ENCODE results near the gene DLG5. TPM values are rescaled to one million over a fixed set of nuclear protein-coding genes. Genes with fewer than 3 reads are reported as not detected.

DLG5 gene
- total RNA-seq, 3 donors from 2014 or later: 43.0 to 192 (median 138) TPM

DNA sequence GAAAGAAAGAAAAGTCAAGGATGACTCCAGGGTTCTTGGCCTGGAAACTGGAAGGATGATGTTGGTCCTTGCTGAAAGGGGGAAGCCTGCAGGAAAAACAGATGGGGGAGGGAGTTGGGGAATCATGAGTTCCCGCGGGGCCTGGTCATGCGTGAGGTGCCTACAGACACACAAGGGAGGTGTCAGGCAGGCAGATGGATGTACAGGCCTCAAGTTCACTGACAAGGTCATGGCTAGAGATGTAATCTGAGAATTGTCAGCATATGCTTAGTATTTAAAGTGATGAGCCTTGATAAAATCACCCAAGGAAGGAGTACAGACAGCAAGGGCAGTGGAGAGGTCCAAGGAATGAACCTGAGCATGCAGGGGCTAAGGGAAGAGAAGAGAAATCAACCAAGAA, 46.8 kb downstream of the DLG5 start:
- no peaks in the 10 kb centered on the region for H3K36me3 ChIP-seq
- intact Hi-C loops (cut with DNase I; ENCODE audit: low total_unique reads): loop anchor here (10.0 kb wide), 1 partner anchor 45 kb away; the partner anchor contains the start of gene DLG5
- H3K4me3 ChIP-seq: no peak overlapping the region
- H3K4me1 ChIP-seq: peaks cover 0 to 18% of the 10 kb centered on the region in 2 donors
- peak overlapping the region in 1 of 2 donors; percentile 21 for H3K27ac ChIP-seq
- TF ChIP-seq POLR2A (IDR thresholded peaks at IDR 0.05): no peak
- TF ChIP-seq POLR2AphosphoS5 (IDR thresholded peaks at IDR 0.05): no peak
- TF ChIP-seq, protein P1, sequence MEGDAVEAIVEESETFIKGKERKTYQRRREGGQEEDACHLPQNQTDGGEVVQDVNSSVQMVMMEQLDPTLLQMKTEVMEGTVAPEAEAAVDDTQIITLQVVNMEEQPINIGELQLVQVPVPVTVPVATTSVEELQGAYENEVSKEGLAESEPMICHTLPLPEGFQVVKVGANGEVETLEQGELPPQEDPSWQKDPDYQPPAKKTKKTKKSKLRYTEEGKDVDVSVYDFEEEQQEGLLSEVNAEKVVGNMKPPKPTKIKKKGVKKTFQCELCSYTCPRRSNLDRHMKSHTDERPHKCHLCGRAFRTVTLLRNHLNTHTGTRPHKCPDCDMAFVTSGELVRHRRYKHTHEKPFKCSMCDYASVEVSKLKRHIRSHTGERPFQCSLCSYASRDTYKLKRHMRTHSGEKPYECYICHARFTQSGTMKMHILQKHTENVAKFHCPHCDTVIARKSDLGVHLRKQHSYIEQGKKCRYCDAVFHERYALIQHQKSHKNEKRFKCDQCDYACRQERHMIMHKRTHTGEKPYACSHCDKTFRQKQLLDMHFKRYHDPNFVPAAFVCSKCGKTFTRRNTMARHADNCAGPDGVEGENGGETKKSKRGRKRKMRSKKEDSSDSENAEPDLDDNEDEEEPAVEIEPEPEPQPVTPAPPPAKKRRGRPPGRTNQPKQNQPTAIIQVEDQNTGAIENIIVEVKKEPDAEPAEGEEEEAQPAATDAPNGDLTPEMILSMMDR (IDR thresholded peaks at IDR 0.05): no peak
- H3K27me3 ChIP-seq: no peaks in the 10 kb centered on the region
- no peaks in the 10 kb centered on the region for H3K9me3 ChIP-seq
- no peak for DNase-seq (ENCODE audit: low spot score in 2 of 2)

DNA sequence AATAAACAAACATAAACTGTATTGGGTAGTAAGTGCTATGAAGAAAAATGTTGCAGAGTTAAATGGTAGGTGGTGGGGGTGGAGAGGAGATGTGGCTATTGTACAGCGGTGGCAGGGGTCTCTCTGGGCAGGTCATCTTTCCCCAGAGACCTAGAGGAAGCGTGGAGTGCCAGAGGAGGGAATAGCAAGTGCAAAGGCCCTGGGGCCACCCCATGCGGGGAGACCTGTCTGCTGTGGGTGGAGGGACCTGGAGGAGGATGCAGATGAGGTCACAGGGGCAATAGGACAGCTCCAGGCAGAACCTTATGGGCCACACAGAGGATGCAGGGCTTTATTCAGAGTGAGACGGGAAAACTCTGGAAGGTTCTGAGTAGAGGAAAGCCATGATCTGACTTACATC, 47.5 kb downstream of the DLG5 start:
- intact Hi-C loops (cut with DNase I; ENCODE audit: low total_unique reads): loop anchor here (10.0 kb wide), 1 partner anchor 46 kb away; the partner anchor contains the start of gene DLG5
- Histone ChIP-seq H3K9me3 (no peaks in the 10 kb centered on the region), H3K4me3 (no peak overlapping the region), H3K4me1 (peaks cover 3 to 19% of the 10 kb centered on the region in 2 donors), H3K27ac (peak overlapping the region; percentile 34 to 70), H3K27me3 (no peaks in the 10 kb centered on the region), H3K36me3 (no peaks in the 10 kb centered on the region)
- DNase-seq (ENCODE audit: low spot score in 2 of 2): no peak
- TF ChIP-seq POLR2A (IDR thresholded peaks at IDR 0.05) (no peak), POLR2AphosphoS5 (IDR thresholded peaks at IDR 0.05) (no peak)
- TF ChIP-seq, protein P1 (IDR thresholded peaks at IDR 0.05): no peak

DNA sequence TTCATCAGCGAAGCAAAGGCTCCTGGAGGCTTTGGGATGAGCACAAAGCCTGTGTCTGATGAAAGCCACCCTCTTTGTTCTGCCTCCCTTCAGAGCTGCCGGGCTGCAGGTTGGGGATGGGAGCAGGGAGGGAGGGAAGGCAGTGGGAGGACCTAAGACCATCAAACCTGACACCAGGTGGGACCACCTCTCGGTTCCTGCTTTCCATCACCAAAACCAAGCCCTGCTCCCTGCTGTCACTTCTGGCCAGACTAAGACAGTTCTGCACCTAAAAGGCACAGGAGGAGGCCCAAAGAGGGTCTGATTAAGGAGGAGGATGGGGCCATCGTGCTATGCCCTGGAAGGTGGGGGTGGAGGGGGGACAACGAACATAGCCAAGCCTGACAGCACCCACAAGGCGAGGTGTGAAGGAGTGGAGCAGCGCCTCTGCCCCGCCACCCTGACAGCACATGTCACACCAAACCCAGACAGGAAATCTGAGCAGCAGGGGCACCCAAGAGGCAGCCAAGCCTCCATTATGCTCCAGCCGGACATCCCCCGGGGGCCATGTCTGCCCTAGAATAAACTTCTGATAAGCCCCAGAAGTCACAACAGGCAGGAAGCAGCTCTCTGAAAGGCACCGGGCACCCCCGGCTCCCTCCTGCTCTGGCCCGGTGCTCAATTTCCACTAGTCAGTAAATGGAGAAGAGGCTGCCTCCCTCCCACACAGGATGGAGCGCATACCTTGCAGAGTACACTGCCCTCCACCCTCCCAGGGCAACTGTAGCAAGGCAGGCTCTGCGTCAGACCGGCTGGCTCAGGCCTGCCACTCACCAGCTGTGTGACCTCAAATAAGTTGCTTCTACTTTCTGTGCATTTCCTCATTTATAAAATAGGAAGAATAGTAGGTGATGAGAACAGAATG, 48.9 kb downstream of the DLG5 start:
- peak overlapping the region in 1 of 3 donors; percentile 16 for H3K4me3 ChIP-seq
- H3K4me1 ChIP-seq: peaks cover 12 to 31% of the 10 kb centered on the region in 2 donors

DNA sequence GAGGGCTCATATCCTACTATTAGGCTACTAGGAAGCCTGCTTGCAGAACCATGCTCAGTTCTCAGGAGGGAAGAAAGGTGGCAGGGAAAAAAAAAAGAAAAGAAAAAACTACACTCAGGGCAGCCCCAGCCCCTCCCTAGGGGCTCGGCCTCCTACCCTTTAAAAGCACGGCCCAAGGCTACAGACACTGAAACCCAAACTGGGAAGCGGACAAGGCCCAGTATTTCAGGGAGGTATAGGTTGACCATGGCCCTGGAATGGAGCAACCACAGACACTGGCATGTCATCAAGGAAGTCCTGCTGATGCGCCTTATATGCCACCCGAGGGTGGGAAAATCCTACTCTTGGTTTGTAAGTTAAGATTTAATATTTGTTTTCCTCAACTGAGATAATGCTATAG, 50.8 kb downstream of the DLG5 start:
- DNase-seq (ENCODE audit: low spot score in 2 of 2): no peak
- intact Hi-C loops (cut with DNase I; ENCODE audit: low total_unique reads): loop anchor here (10.0 kb wide), 1 partner anchor 49 kb away; the partner anchor contains the start of gene DLG5
- no peaks in the 10 kb centered on the region for H3K36me3 ChIP-seq
- H3K27me3 ChIP-seq: no peaks in the 10 kb centered on the region
- TF ChIP-seq POLR2A (IDR thresholded peaks at IDR 0.05): no peak
- TF ChIP-seq, protein P1 (IDR thresholded peaks at IDR 0.05): no peak
- peak overlapping the region; percentile 96 to 97 for H3K27ac ChIP-seq
- H3K4me3 ChIP-seq: no peak overlapping the region
- peaks cover 16 to 33% of the 10 kb centered on the region in 2 donors for H3K4me1 ChIP-seq
- no peaks in the 10 kb centered on the region for H3K9me3 ChIP-seq

More for the DNA sequence above, 48.9 kb downstream of the DLG5 start:
- intact Hi-C loops (cut with DNase I; ENCODE audit: low total_unique reads): loop anchor here (10.0 kb wide), 1 partner anchor 47 kb away; the partner anchor contains the start of gene DLG5
- no peaks in the 10 kb centered on the region for H3K36me3 ChIP-seq
- peak in 1 of 2 donors; percentile 64 for DNase-seq (ENCODE audit: low spot score in 2 of 2)
- H3K27me3 ChIP-seq: no peaks in the 10 kb centered on the region
- TF ChIP-seq POLR2A (IDR thresholded peaks at IDR 0.05): no peak
- TF ChIP-seq, protein P1 (IDR thresholded peaks at IDR 0.05): no peak
- no peak for TF ChIP-seq POLR2AphosphoS5 (IDR thresholded peaks at IDR 0.05)
- H3K9me3 ChIP-seq: no peaks in the 10 kb centered on the region
- peak overlapping the region; percentile 70 to 82 for H3K27ac ChIP-seq

DNA sequence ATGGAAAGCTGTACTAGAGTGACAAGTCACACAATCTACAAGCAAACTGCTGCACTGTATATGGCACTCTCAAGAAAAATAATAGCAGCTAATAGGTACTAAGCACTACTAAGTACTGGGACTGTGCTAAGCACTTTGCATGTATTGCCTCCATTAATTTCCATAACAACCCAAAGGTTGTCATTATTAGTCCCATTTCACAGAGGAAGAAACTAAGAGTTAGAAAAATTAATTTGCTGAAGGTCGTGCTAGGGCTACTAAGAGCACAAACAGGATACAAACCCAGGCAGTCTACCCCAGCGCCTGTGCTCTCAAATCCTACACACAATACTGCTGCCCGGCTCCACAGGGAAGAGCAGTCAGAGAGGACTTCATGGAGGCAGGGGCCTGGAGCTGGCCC, 51.7 kb downstream of the DLG5 start:
- peaks cover 18 to 34% of the 10 kb centered on the region in 2 donors for H3K4me1 ChIP-seq
- DNase-seq (ENCODE audit: low spot score in 2 of 2): no peak
- no peaks in the 10 kb centered on the region for H3K27me3 ChIP-seq
- no peaks in the 10 kb centered on the region for H3K36me3 ChIP-seq
- intact Hi-C loops (cut with DNase I; ENCODE audit: low total_unique reads): loop anchor here (10.0 kb wide), 1 partner anchor 50 kb away; the partner anchor contains the start of gene DLG5
- no peaks in the 10 kb centered on the region for H3K9me3 ChIP-seq
- H3K4me3 ChIP-seq: no peak overlapping the region
- peak overlapping the region; percentile 96 to 97 for H3K27ac ChIP-seq
- TF ChIP-seq, protein P1 (IDR thresholded peaks at IDR 0.05): no peak
- TF ChIP-seq POLR2AphosphoS5 (IDR thresholded peaks at IDR 0.05): no peak
- TF ChIP-seq POLR2A (IDR thresholded peaks at IDR 0.05): no peak
